GM12875 (cell line): ENCODE measurements around the gene CABYR.
A peak's percentile ranks its signal among the peaks of the same experiment; 100 is the strongest.

Source experiments
- H3K4me3 ChIP-seq: one replicate; pipeline ENCODE4 v1.5.1; 2011; ENCODE audit warnings: low read depth, low read length, control low read depth
- TF ChIP-seq, protein P1 (sequence below): IDR thresholded peaks from 2 replicates; pipeline ENCODE4 v1.5.1; 2011; ENCODE audit warnings: low read depth, mild to moderate bottlenecking, control low read depth, inconsistent platforms, low read length, moderate library complexity, borderline replicate concordance; ENCODE audit not compliant: insufficient read depth

The CABYR gene

DNA sequence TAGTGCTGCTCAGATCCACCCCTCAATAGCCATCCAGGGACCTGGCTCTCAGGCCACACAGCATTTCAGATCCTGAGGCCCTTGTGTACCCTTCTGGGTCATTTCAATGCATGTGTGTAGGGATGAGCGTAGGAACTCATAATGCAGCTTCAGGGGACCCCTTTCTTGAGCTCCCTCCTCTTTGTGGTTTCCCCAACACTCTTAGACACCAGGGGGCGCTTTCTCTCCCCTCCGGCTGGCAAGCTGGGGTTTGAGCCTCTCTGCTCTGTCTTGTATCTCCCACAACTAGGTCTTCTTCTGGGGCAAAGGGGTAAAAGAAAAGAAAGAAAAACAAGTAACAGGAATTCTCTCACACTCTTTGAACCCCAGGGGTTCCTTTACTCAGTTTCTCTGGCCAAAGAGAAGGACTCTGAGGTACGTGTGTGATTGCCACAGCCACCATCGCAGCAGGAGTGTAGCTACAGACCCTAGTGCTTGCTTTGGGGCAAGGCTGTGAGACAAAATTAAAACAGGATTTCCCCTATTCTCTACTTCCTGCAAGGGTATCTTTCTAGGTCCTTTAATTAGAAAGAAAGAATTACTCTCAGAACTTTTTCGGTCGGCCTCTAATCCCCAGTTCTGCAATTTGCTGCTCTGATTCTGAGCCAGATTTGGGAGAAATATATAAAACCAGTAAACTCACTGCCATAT lies 38.0 kb downstream of the CABYR start:
- peak overlapping the region; percentile 34 for H3K4me3 ChIP-seq
- TF ChIP-seq, protein P1, sequence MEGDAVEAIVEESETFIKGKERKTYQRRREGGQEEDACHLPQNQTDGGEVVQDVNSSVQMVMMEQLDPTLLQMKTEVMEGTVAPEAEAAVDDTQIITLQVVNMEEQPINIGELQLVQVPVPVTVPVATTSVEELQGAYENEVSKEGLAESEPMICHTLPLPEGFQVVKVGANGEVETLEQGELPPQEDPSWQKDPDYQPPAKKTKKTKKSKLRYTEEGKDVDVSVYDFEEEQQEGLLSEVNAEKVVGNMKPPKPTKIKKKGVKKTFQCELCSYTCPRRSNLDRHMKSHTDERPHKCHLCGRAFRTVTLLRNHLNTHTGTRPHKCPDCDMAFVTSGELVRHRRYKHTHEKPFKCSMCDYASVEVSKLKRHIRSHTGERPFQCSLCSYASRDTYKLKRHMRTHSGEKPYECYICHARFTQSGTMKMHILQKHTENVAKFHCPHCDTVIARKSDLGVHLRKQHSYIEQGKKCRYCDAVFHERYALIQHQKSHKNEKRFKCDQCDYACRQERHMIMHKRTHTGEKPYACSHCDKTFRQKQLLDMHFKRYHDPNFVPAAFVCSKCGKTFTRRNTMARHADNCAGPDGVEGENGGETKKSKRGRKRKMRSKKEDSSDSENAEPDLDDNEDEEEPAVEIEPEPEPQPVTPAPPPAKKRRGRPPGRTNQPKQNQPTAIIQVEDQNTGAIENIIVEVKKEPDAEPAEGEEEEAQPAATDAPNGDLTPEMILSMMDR: peak; percentile 83

DNA sequence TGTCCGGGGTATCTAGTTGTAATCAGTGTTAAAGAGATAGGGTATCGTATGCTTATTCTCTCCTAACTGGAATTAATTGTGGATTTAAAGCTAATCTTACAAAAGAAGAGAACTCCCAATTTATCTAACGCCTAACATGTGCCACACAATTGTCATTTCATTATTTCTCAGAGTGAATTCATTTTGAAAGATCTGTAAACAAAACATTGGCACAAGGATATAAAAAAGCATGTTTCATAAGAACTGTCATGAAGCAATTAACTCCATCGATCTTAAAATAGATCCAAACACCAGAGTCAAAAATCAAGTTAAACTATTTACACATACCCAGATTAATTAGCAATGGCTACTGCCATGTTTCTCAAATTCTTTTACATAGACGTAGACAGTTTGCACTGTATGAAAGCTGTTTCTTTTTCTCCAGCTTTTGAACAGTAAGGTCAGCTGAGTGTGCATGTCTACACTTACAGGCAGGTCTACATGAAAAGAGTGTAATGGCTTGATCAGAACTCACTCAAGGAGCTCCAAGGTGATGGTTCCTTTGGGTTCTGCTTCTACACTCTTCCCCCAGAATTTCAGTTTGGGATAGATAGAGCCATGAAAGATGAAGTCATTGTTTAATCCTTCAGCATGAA lies 38.8 kb downstream of the CABYR start:
- H3K4me3 ChIP-seq: no peak overlapping the region
- TF ChIP-seq, protein P1: no peak

DNA sequence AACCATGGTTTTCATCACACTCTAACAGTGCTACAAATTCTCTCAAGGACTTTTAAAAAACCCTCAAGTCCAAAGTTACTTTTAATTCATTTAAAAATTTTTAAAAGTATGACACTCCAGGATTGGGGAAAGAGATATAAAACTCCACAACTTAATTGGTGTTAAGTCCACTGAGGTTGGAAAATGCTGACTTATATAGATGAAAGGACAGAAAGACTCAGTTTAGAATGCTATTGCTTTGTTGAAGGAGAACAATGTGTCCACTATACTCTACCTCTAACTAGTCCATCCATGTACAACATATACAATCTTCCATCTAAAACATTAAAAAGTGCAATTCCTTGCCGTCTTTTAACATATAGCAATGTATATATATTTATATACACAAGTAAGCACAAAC lies 41.2 kb downstream of the CABYR start:
- TF ChIP-seq, protein P1: no peak
- H3K4me3 ChIP-seq: no peak overlapping the region

DNA sequence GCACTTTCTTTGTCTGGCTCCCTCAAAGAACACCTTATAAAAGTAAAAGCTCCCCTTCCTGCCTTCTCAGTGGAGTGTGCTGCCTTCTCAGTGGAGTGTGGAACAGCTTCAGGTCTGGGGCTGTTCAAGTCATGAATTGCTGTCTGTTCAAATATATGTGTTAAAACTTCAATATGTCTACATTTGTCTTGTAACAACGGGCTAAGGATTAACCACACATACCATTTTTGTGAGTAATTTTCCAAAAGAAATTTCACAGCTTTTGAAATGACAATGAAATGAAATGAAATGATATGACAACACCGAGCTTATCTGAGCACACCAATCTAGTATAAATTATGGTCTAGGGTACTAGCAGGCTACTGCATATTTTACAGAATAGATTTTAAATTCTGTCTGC lies 42.9 kb downstream of the CABYR start:
- TF ChIP-seq, protein P1: no peak
- H3K4me3 ChIP-seq: no peak overlapping the region

DNA sequence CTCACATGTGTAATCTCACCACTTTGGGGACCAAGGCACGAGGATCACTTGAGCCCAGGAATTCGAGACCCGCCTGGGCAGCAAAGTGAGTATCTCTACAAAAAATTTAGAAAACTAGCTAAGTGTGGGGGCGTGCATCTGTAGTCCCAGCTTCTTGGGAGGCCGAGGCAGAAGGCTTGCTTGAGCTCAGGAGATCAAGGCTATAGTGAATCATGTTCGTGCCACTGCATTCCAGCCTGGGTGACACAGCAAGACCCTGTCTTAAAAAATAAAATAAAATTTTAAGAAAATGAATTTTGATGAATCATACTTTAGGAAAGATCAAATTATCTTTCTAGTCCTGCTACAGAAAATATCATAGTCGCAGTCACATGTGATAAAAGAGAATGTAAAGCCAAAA lies 46.9 kb downstream of the CABYR start:
- H3K4me3 ChIP-seq: no peak overlapping the region
- TF ChIP-seq, protein P1: no peak

DNA sequence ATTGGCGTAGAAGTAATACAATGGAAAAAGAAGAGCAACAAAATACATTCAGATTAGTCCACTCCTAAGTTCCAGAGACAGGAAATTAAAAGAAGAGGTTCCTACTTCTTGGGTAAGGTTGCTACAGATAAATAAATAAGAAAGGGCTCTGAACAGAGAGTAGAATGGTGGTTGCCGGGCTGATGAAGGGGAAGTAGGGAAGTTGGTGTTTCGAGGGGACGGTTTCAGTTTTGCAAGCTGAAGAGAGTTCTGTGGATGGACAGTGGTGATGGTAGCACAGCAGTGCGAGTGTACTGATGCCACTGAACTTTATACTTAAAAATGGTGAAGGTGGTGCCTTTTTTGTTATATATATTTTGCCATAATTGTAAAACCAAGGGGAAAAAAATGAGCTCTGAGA lies 48.2 kb downstream of the CABYR start:
- TF ChIP-seq, protein P1: no peak
- H3K4me3 ChIP-seq: no peak overlapping the region

DNA sequence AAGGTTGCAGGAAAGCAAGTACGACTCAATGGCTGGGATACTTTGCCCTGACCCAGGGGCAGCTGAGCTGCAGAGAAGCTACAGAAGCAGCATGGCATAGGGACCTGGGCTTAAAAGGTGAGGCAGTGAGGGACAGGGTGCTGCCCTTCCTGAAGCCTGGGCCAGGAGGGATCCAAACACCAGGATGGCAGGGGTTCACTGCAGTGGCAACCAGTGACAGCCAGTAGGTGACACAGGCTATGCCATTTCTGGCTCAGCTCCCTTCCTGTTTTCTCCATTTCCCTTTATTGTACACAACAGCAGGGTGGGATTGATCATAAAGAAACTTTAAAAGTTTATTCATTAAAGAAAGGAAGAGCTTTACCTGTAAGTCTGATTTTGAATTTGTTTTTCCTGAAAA lies 48.8 kb downstream of the CABYR start:
- TF ChIP-seq, protein P1: no peak
- no peak overlapping the region for H3K4me3 ChIP-seq
